A204.1 (cell line): Measurements from ENCODE around the gene ZNF750.
"Not testable (repeated sequence)": the region's sequence is repeated elsewhere in the genome, so short reads cannot be mapped to it uniquely, and the experiment has no call there.

ENCODE experiments used
- FAIRE-seq: peaks from 2 replicates; lab custom pipeline; 2012; peaks lifted over from hg19 to GRCh38; lab: Jason Lieb, UNC

The ZNF750 gene

GRCh38 chr17:82791532-82791931, 48.3 kb downstream of the ZNF750 start:
- FAIRE-seq = no peak

- no peak for FAIRE-seq
These were observed 49.4 kb downstream of the ZNF750 start for GRCh38 chr17:82790391-82790790.

GRCh38 chr17:82789806-82790205, 50.0 kb downstream of the ZNF750 start:
- no peak for FAIRE-seq

- no peak for FAIRE-seq
These were observed 50.7 kb downstream of the ZNF750 start for GRCh38 chr17:82789051-82789592.

- no peak for FAIRE-seq
These were observed 51.4 kb downstream of the ZNF750 start for GRCh38 chr17:82788206-82789001.

- FAIRE-seq = no peak
These were observed 52.6 kb downstream of the ZNF750 start for GRCh38 chr17:82787081-82787848.

- no peak for FAIRE-seq
These were observed 53.4 kb downstream of the ZNF750 start for GRCh38 chr17:82786427-82786826.

- not testable (repeated sequence) for FAIRE-seq
These were observed 54.2 kb downstream of the ZNF750 start for GRCh38 chr17:82785581-82785980.

GRCh38 chr17:82783498-82783897, 56.3 kb downstream of the ZNF750 start:
- FAIRE-seq = no peak

GRCh38 chr17:82782657-82783207, 57.1 kb downstream of the ZNF750 start:
- FAIRE-seq = no peak

GRCh38 chr17:82781894-82782274, 57.9 kb downstream of the ZNF750 start:
- no peak for FAIRE-seq

- no peak for FAIRE-seq
These were observed 58.6 kb downstream of the ZNF750 start for GRCh38 chr17:82780971-82781893.

GRCh38 chr17:82780195-82780594, 59.6 kb downstream of the ZNF750 start:
- FAIRE-seq = no peak

- FAIRE-seq = no peak
These were observed 60.3 kb downstream of the ZNF750 start for GRCh38 chr17:82779541-82779940.
